Measurements from ENCODE around the gene ESAM. TPM values are rescaled to one million over a fixed set of nuclear protein-coding genes. Genes with fewer than 3 reads are reported as not detected.

ESAM gene
- total RNA-seq, 1 donor from 2014 or later, result 0.26 TPM

GRCh38 chr11:124717421-124717785 lies 44.7 kb downstream of the ESAM start:
- H3K79me2 ChIP-seq (ENCODE audit: low read depth), result no peaks in the 10 kb centered on the region
- H3K4me2 ChIP-seq, result peak overlapping the region; percentile 98
- DNase-seq (ENCODE audit: low spot score), result no peak
- H3K9me3 Mint-ChIP-seq, result no peaks in the 10 kb centered on the region
- H3K9ac ChIP-seq, result no peak overlapping the region
- no peaks in the 10 kb centered on the region for H4K20me1 ChIP-seq (ENCODE audit: low read depth)
- no peak for TF ChIP-seq EZH2phosphoT487 (IDR thresholded peaks at IDR 0.05)
- H3K27ac Mint-ChIP-seq, result no peak overlapping the region
- peaks cover 76% of the 10 kb centered on the region for H3K27me3 ChIP-seq
- H3K4me1 Mint-ChIP-seq, result peaks cover 35% of the 10 kb centered on the region
- no peaks in the 10 kb centered on the region for H3K36me3 Mint-ChIP-seq
- no peaks in the 10 kb centered on the region for H3K36me3 ChIP-seq
- H3K27me3 Mint-ChIP-seq (ENCODE audit: insufficient read depth, low read depth), result peaks cover 17% of the 10 kb centered on the region
- no peaks in the 10 kb centered on the region for H3K9me3 ChIP-seq (ENCODE audit: low read depth)
- H2AFZ ChIP-seq (replicated peaks), result peak overlapping the region; percentile 99
- H3F3A ChIP-seq (ENCODE audit: low read depth), result peaks cover 17% of the 10 kb centered on the region
- peaks cover 22% of the 10 kb centered on the region for H3K4me1 ChIP-seq
- H3K27ac ChIP-seq, result no peak overlapping the region
- peak overlapping the region; percentile 83 for H3K4me3 Mint-ChIP-seq
- H3K4me3 ChIP-seq, result peak overlapping the region; percentile 52

GRCh38 chr11:124716591-124716990 lies 45.5 kb downstream of the ESAM start:
- H3K4me1 ChIP-seq, result peaks cover 22% of the 10 kb centered on the region
- peaks cover 2% of the 10 kb centered on the region for H3K9me3 Mint-ChIP-seq
- no peak for DNase-seq (ENCODE audit: low spot score)
- no peak overlapping the region for H2AFZ ChIP-seq (replicated peaks)
- H3K27ac ChIP-seq, result no peak overlapping the region
- H3K27ac Mint-ChIP-seq, result no peak overlapping the region
- H3K4me3 Mint-ChIP-seq, result no peak overlapping the region
- peaks cover 27% of the 10 kb centered on the region for H3K4me1 Mint-ChIP-seq
- H3K4me2 ChIP-seq, result no peak overlapping the region
- TF ChIP-seq EZH2 (IDR thresholded peaks at IDR 0.05), result no peak
- TF ChIP-seq CTCF (IDR thresholded peaks at IDR 0.05), result no peak
- no peak for TF ChIP-seq EZH2phosphoT487 (IDR thresholded peaks at IDR 0.05)
- no peaks in the 10 kb centered on the region for H4K20me1 ChIP-seq (ENCODE audit: low read depth)
- no peak overlapping the region for H3K9ac ChIP-seq
- H3K36me3 Mint-ChIP-seq, result no peaks in the 10 kb centered on the region
- peaks cover 17% of the 10 kb centered on the region for H3F3A ChIP-seq (ENCODE audit: low read depth)
- H3K36me3 ChIP-seq, result no peaks in the 10 kb centered on the region
- no peaks in the 10 kb centered on the region for H3K9me3 ChIP-seq (ENCODE audit: low read depth)
- peaks cover 14% of the 10 kb centered on the region for H3K27me3 Mint-ChIP-seq (ENCODE audit: insufficient read depth, low read depth)
- H3K4me3 ChIP-seq, result no peak overlapping the region
- H3K79me2 ChIP-seq (ENCODE audit: low read depth), result no peaks in the 10 kb centered on the region
- peaks cover 69% of the 10 kb centered on the region for H3K27me3 ChIP-seq

GRCh38 chr11:124712392-124712791 lies 49.7 kb downstream of the ESAM start:
- Mint-ChIP-seq H3K4me3 (no peak overlapping the region), H3K4me1 (peaks cover under 1% of the 10 kb centered on the region), H3K27me3 (ENCODE audit: insufficient read depth, low read depth) (peaks cover 2% of the 10 kb centered on the region), H3K9me3 (peaks cover 7% of the 10 kb centered on the region), H3K36me3 (no peaks in the 10 kb centered on the region), H3K27ac (no peak overlapping the region)
- Histone ChIP-seq H3K27me3 (peaks cover 27% of the 10 kb centered on the region), H3K36me3 (no peaks in the 10 kb centered on the region), H3K9ac (no peak overlapping the region), H2AFZ (replicated peaks) (no peak overlapping the region), H3K9me3 (ENCODE audit: low read depth) (no peaks in the 10 kb centered on the region), H3K79me2 (ENCODE audit: low read depth) (no peaks in the 10 kb centered on the region), H3F3A (ENCODE audit: low read depth) (no peaks in the 10 kb centered on the region), H3K4me1 (peaks cover 1% of the 10 kb centered on the region), H3K4me2 (no peak overlapping the region), H4K20me1 (ENCODE audit: low read depth) (no peaks in the 10 kb centered on the region), H3K27ac (no peak overlapping the region), H3K4me3 (no peak overlapping the region)
- DNase-seq (ENCODE audit: low spot score), result no peak
- no peak for TF ChIP-seq EZH2phosphoT487 (IDR thresholded peaks at IDR 0.05)
- TF ChIP-seq EZH2 (IDR thresholded peaks at IDR 0.05), result no peak
- no peak for TF ChIP-seq CTCF (IDR thresholded peaks at IDR 0.05)

GRCh38 chr11:124707829-124708228 lies 54.3 kb downstream of the ESAM start:
- Mint-ChIP-seq H3K4me1 (peaks cover 3% of the 10 kb centered on the region), H3K27me3 (ENCODE audit: insufficient read depth, low read depth) (no peaks in the 10 kb centered on the region), H3K27ac (no peak overlapping the region), H3K9me3 (peaks cover 12% of the 10 kb centered on the region), H3K36me3 (peaks cover 1% of the 10 kb centered on the region), H3K4me3 (no peak overlapping the region)
- H3K27me3 ChIP-seq, result no peaks in the 10 kb centered on the region
- no peak overlapping the region for H3K27ac ChIP-seq
- no peak overlapping the region for H3K4me2 ChIP-seq
- H4K20me1 ChIP-seq (ENCODE audit: low read depth), result no peaks in the 10 kb centered on the region
- no peaks in the 10 kb centered on the region for H3K36me3 ChIP-seq
- no peak overlapping the region for H3K9ac ChIP-seq
- H3K4me3 ChIP-seq, result no peak overlapping the region
- DNase-seq (ENCODE audit: low spot score), result no peak
- H3K4me1 ChIP-seq, result no peaks in the 10 kb centered on the region
- TF ChIP-seq CTCF (IDR thresholded peaks at IDR 0.05) (no peak), EZH2 (IDR thresholded peaks at IDR 0.05) (no peak), EZH2phosphoT487 (IDR thresholded peaks at IDR 0.05) (no peak)
- H3F3A ChIP-seq (ENCODE audit: low read depth), result no peaks in the 10 kb centered on the region
- H2AFZ ChIP-seq (replicated peaks), result no peak overlapping the region
- no peaks in the 10 kb centered on the region for H3K79me2 ChIP-seq (ENCODE audit: low read depth)
- H3K9me3 ChIP-seq (ENCODE audit: low read depth), result no peaks in the 10 kb centered on the region

Other genes with a start within 250 kb of the ESAM start
- gene OR8B12, start 218.6 kb downstream of the ESAM start, total RNA-seq (ENCODE audit: low replicate concordance), result not detected in 2 replicates
- not detected in 2 replicates for gene OR8A1, start 192.3 kb downstream of the ESAM start, total RNA-seq (ENCODE audit: low replicate concordance)
- not detected in 2 replicates for gene PANX3, start 150.9 kb downstream of the ESAM start, total RNA-seq (ENCODE audit: low replicate concordance)
- gene TBRG1, start 139.4 kb downstream of the ESAM start, total RNA-seq (ENCODE audit: low replicate concordance), result 18.9 and 20.7 TPM in 2 replicates
- 3.6 and 4.9 TPM in 2 replicates for gene SIAE, start 88.6 kb downstream of the ESAM start, total RNA-seq (ENCODE audit: low replicate concordance)
- 53.3 and 67.2 TPM in 2 replicates for gene SPA17, start 88.4 kb downstream of the ESAM start, total RNA-seq (ENCODE audit: low replicate concordance)
- 0.39 and 7.5 TPM in 2 replicates for gene NRGN, start 22.3 kb downstream of the ESAM start, total RNA-seq (ENCODE audit: low replicate concordance)
- gene VSIG2, start 10.0 kb downstream of the ESAM start, total RNA-seq (ENCODE audit: low replicate concordance), result not detected in 2 replicates
- 35.8 and 41.9 TPM in 2 replicates for gene MSANTD2, start 38.1 kb upstream of the ESAM start, total RNA-seq (ENCODE audit: low replicate concordance)
- 12.6 and 30.7 TPM in 2 replicates for gene ROBO3, start 103.1 kb upstream of the ESAM start, total RNA-seq (ENCODE audit: low replicate concordance)
- not detected in 2 replicates for gene ROBO4, start 135.6 kb upstream of the ESAM start, total RNA-seq (ENCODE audit: low replicate concordance)
- not detected in 2 replicates for gene HEPN1, start 157.0 kb upstream of the ESAM start, total RNA-seq (ENCODE audit: low replicate concordance)
- not detected in 2 replicates for gene HEPACAM, start 173.8 kb upstream of the ESAM start, total RNA-seq (ENCODE audit: low replicate concordance)
- gene CCDC15, start 191.9 kb upstream of the ESAM start, total RNA-seq (ENCODE audit: low replicate concordance), result 7.4 and 11.2 TPM in 2 replicates

Data from neural progenitor cell (in vitro differentiated cells).